Keratinocyte (primary cell): ENCODE results near the gene HAUS8. TPM values are rescaled to one million over a fixed set of nuclear protein-coding genes. Genes with fewer than 3 reads are reported as not detected.

ENCODE experiments used
- DNase-seq: peaks from one replicate; pipeline ENCODE4 v3.0.0-alpha.2; 2011; ENCODE audit warnings: low read depth, missing footprints, low spot score
- FAIRE-seq: peaks from 2 replicates; lab custom pipeline; 2011; peaks lifted over from hg19 to GRCh38; lab: Jason Lieb, UNC
- H2AFZ ChIP-seq: 2 replicates; pipeline ENCODE4 v1.6.0; 2012; ENCODE audit warnings: low read length, control low read depth, inconsistent platforms; ENCODE audit not compliant: control insufficient read depth
- H3K27ac ChIP-seq: 2 replicates; pipeline ENCODE4 v1.5.1; 2011; ENCODE audit warnings: low read length; ENCODE audit not compliant: control insufficient read depth, insufficient read depth
- H3K27me3 ChIP-seq: 3 replicates; pipeline ENCODE4 v1.6.0; 2011; ENCODE audit warnings: low read length; ENCODE audit not compliant: control insufficient read depth, insufficient read depth; ENCODE audit errors: extremely low read depth
- H3K36me3 ChIP-seq, 2 experiments: 2 replicates in 1 of 2; 3 replicates in 1 of 2; pipeline ENCODE4 v1.5.1; 2011; ENCODE audit warnings: low read length in 2 of 2, mild to moderate bottlenecking in 1 of 2; ENCODE audit not compliant: control insufficient read depth in 2 of 2, insufficient read depth in 2 of 2; ENCODE audit errors: extremely low read depth in 1 of 2
- H3K4me1 ChIP-seq: 3 replicates; pipeline ENCODE4 v1.5.1; 2011; ENCODE audit warnings: low read length; ENCODE audit not compliant: control insufficient read depth, insufficient read depth; ENCODE audit errors: extremely low read depth
- H3K4me2 ChIP-seq: 3 replicates; pipeline ENCODE4 v1.6.0; 2011; ENCODE audit warnings: low read depth, low read length; ENCODE audit not compliant: control insufficient read depth, insufficient read depth; ENCODE audit errors: extremely low read depth
- H3K4me3 ChIP-seq, 3 experiments: fragments of 200-600 bp in 1 of 3; sonication (generic) in 1 of 3; 2 replicates in 2 of 3; 3 replicates in 1 of 3; pipeline ENCODE4 v1.5.1; 2011 to 2016; ENCODE audit warnings: low read length in 3 of 3, mild to moderate bottlenecking in 3 of 3, control low read depth in 2 of 3, inconsistent platforms in 1 of 3, low read depth in 1 of 3, mixed read lengths in 1 of 3, mixed run types in 1 of 3, moderate library complexity in 1 of 3; ENCODE audit not compliant: control insufficient read depth in 2 of 3, insufficient read depth in 2 of 3; ENCODE audit errors: extremely low read depth in 1 of 3
- H3K79me2 ChIP-seq: 2 replicates; pipeline ENCODE4 v1.6.0; 2012; ENCODE audit warnings: low read length; ENCODE audit not compliant: control insufficient read depth, insufficient read depth
- H3K9ac ChIP-seq: 3 replicates; pipeline ENCODE4 v1.6.0; 2011; ENCODE audit warnings: low read length; ENCODE audit not compliant: control insufficient read depth, insufficient read depth; ENCODE audit errors: extremely low read depth
- H3K9me1 ChIP-seq: 3 replicates; pipeline ENCODE4 v1.6.0; 2011; ENCODE audit warnings: low read length; ENCODE audit not compliant: control insufficient read depth, insufficient read depth; ENCODE audit errors: extremely low read depth
- H3K9me3 ChIP-seq: 2 replicates; pipeline ENCODE4 v1.5.1; 2012; ENCODE audit warnings: low read depth, low read length; ENCODE audit not compliant: control insufficient read depth
- H4K20me1 ChIP-seq: 3 replicates; pipeline ENCODE4 v1.6.0; 2011; ENCODE audit warnings: low read length; ENCODE audit not compliant: control insufficient read depth, insufficient read depth; ENCODE audit errors: extremely low read depth
- CTCF ChIP-seq, 3 experiments: IDR thresholded peaks in 1 of 3; conservative IDR thresholded peaks in 1 of 3; optimal IDR thresholded peaks in 1 of 3; 2 replicates in 2 of 3; 3 replicates in 1 of 3; pipeline versions ENCODE3 to v1.5.1; 2011; ENCODE audit warnings: low read length in 3 of 3, mild to moderate bottlenecking in 3 of 3, moderate library complexity in 2 of 3, control low read depth in 1 of 3, inconsistent platforms in 1 of 3; ENCODE audit not compliant: insufficient read depth in 2 of 3; ENCODE audit errors: extremely low read depth in 1 of 3
- EZH2 ChIP-seq: IDR thresholded peaks from one replicate; pipeline ENCODE4 v1.6.1; 2012; ENCODE audit warnings: inconsistent platforms, mild to moderate bottlenecking, low read length, moderate library complexity
- dilution Hi-C: fragments of 300-500 bp; cut with MboI; formaldehyde crosslinking; loops from one replicate; pipeline ENCODE4 v1.7.0; 2020; ENCODE audit warnings: low sequenced_read_pairs; ENCODE audit not compliant: extremely low pct_ligation_motif_present
- polyA plus RNA-seq, 5 experiments: library from polyadenylated mRNA; depleted of rRNA in 3 of 5; stranded (reverse) in 3 of 5; stranded (forward) in 1 of 5; unstranded in 1 of 5; fragments of >200 nt; gene quantifications; 1 replicate in 1 of 5; 2 replicates in 3 of 5; 3 replicates in 1 of 5; pipeline versions ENCODE4 v1.2.1 to v1.2.3, GENCODE V29; 2011 to 2012; ENCODE audit warnings: missing spikeins in 2 of 5, low read depth in 1 of 5, low replicate concordance in 1 of 5

The HAUS8 gene
- polyA plus RNA-seq, 1 donor (not counting 4 experiments of a cell fraction or from before 2014, with no cell fraction given): 8.1 TPM

- no peak for TF ChIP-seq EZH2
- no peak for TF ChIP-seq CTCF (optimal IDR thresholded peaks at IDR 0.05 in 1 of 3, IDR thresholded peaks at IDR 0.05 in 1 of 3, conservative IDR thresholded peaks at IDR 0.05 in 1 of 3; ENCODE audit: extremely low read depth in 1 of 3, insufficient read depth in 2 of 3, low read length in 3 of 3)
- Histone ChIP-seq H4K20me1 (no peaks in the 10 kb centered on the region), H3K27ac (no peak overlapping the region), H3K4me1 (peaks cover 8% of the 10 kb centered on the region), H3K36me3 (peaks cover 3 to 7% of the 10 kb centered on the region in 2 experiments), H3K4me2 (no peak overlapping the region), H2AFZ (no peak overlapping the region), H3K4me3 (no peak overlapping the region), H3K79me2 (peaks cover 11% of the 10 kb centered on the region), H3K9me3 (no peaks in the 10 kb centered on the region), H3K27me3 (no peaks in the 10 kb centered on the region), H3K9me1 (peaks cover under 1% of the 10 kb centered on the region), H3K9ac (no peak overlapping the region)
- DNase-seq (no peak), FAIRE-seq (no peak)
- dilution Hi-C loops: no loop called here
Observed at GRCh38 chr19:17118957-17119356, 43.7 kb upstream of the HAUS8 start.

- Histone ChIP-seq H3K9me1 (peaks cover 7% of the 10 kb centered on the region), H3K4me2 (no peak overlapping the region), H3K27ac (no peak overlapping the region), H3K4me1 (peaks cover 14% of the 10 kb centered on the region), H3K9me3 (no peaks in the 10 kb centered on the region), H3K27me3 (no peaks in the 10 kb centered on the region), H3K36me3 (peaks cover 3 to 7% of the 10 kb centered on the region in 2 experiments), H4K20me1 (no peaks in the 10 kb centered on the region), H3K4me3 (no peak overlapping the region), H3K9ac (no peak overlapping the region), H3K79me2 (peaks cover 14% of the 10 kb centered on the region), H2AFZ (no peak overlapping the region)
- FAIRE-seq (no peak), DNase-seq (no peak)
- TF ChIP-seq EZH2: no peak
- no peak for TF ChIP-seq CTCF (optimal IDR thresholded peaks at IDR 0.05 in 1 of 3, IDR thresholded peaks at IDR 0.05 in 1 of 3, conservative IDR thresholded peaks at IDR 0.05 in 1 of 3; ENCODE audit: extremely low read depth in 1 of 3, insufficient read depth in 2 of 3, low read length in 3 of 3)
- dilution Hi-C loops: no loop called here
Observed at GRCh38 chr19:17116996-17117702, 41.9 kb upstream of the HAUS8 start.
